Esophagus muscularis mucosa (tissue), 4 donors: ENCODE data around the gene IGSF21.

Source experiments
- EP300 ChIP-seq: sonication (generic); formaldehyde crosslinking; IDR thresholded peaks from one replicate; pipeline ENCODE4 v1.6.1; 2017; ENCODE audit warnings: antibody characterized with exemption
- POLR2AphosphoS5 ChIP-seq, 2 donors: sonication (generic); formaldehyde crosslinking; IDR thresholded peaks; one replicate each; pipeline ENCODE4 v1.6.1; 2017; ENCODE audit warnings: antibody characterized with exemption in 2 of 2
- TF ChIP-seq, protein P1 (sequence below), 3 experiments: fragments of 200-600 bp in 2 of 3; fragments of 450-650 bp in 1 of 3; sonication (generic) in 2 of 3; IDR thresholded peaks; one replicate each; pipeline ENCODE4 v1.5.1; 2017 to 2019; ENCODE audit warnings: antibody characterized with exemption in 3 of 3, mild to moderate bottlenecking in 2 of 3, moderate library complexity in 1 of 3

- TF ChIP-seq POLR2AphosphoS5 (IDR thresholded peaks at IDR 0.05) (no peak), EP300 (no peak)
- TF ChIP-seq, protein P1, sequence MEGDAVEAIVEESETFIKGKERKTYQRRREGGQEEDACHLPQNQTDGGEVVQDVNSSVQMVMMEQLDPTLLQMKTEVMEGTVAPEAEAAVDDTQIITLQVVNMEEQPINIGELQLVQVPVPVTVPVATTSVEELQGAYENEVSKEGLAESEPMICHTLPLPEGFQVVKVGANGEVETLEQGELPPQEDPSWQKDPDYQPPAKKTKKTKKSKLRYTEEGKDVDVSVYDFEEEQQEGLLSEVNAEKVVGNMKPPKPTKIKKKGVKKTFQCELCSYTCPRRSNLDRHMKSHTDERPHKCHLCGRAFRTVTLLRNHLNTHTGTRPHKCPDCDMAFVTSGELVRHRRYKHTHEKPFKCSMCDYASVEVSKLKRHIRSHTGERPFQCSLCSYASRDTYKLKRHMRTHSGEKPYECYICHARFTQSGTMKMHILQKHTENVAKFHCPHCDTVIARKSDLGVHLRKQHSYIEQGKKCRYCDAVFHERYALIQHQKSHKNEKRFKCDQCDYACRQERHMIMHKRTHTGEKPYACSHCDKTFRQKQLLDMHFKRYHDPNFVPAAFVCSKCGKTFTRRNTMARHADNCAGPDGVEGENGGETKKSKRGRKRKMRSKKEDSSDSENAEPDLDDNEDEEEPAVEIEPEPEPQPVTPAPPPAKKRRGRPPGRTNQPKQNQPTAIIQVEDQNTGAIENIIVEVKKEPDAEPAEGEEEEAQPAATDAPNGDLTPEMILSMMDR (IDR thresholded peaks at IDR 0.05) = no peak
Observed at GRCh38 chr1:18249631-18250030, 142.0 kb downstream of the IGSF21 start.
